ENCODE measurements around the gene STARD9. TPM values are rescaled to one million over a fixed set of nuclear protein-coding genes. Genes with fewer than 3 reads are reported as not detected.

The STARD9 gene
- total and polyA plus RNA-seq, 9 of the 15 experiments (the other 6 are each of a cell fraction or from before 2014, with no cell fraction given), result 0.45 to 6.0 (median 3.6) TPM

DNA sequence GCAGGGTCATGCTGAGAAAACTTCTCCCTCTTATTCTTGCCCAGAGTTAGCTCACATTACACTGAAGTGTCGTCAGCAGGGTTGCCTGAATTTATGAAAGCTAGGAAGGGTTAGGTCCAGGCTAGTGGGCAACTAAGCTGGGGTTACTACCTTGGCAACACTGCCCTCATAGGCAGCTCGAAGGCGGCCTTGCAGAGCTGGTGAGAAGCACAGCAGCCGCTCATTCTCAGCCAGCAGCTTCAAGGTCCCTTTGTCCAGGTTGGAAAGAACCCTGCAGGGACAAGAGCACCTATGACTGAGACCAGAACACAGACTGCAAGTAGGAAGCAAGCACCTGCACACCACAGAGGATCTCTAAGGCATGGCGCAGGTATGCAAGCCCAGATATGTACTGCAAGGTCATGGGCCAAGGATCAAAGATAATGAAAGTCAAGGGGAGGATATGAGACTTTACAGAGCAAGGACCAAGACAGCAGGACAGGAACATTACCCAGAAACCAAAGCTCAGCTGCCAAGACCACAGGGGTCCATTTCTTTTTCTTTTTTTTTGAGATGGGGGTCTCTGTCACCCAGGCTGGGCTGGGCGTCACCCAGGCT lies 158.8 kb downstream of the STARD9 start:
- Histone ChIP-seq H3K4me3 (no peak overlapping the region), H3K79me2 (ENCODE audit: control insufficient read depth, insufficient read depth, low read length) (peaks cover 22% of the 10 kb centered on the region), H3K9me1 (ENCODE audit: control insufficient read depth, insufficient read depth, low read length) (no peaks in the 10 kb centered on the region), H3K4me1 (replicated peaks in 1 of 2; ENCODE audit: control insufficient read depth in 2 of 2, insufficient read depth in 2 of 2, low read length in 2 of 2) (peaks cover 5 to 29% of the 10 kb centered on the region in 2 experiments; a peak in 4 of 5 replicates), H3K36me3 (ENCODE audit: control insufficient read depth, insufficient read depth, low read length) (peaks cover 65% of the 10 kb centered on the region), H4K20me1 (replicated peaks; ENCODE audit: control insufficient read depth, insufficient read depth, low read length) (peaks cover 4% of the 10 kb centered on the region; the same call in 1 of the 2 replicates), H3K9me3 (replicated peaks; ENCODE audit: control insufficient read depth, insufficient read depth, low read depth, low read length) (no peaks in the 10 kb centered on the region), H3K9ac (ENCODE audit: insufficient read depth in 1 of 2, low read depth in 2 of 2, low read length in 2 of 2) (no peak overlapping the region), H3K27me3 (ENCODE audit: control insufficient read depth in 2 of 2, insufficient read depth in 2 of 2, low read length in 2 of 2) (no peaks in the 10 kb centered on the region), H3K4me2 (ENCODE audit: insufficient read depth, low read length) (no peak overlapping the region), H3K27ac (ENCODE audit: extremely low read depth, low read depth, low read length) (no peak overlapping the region), H2AFZ (ENCODE audit: low read depth, low read length) (no peak overlapping the region)
- ChIA-PET CTCF (ENCODE audit: low intra/inter-chr PET ratio) (interaction anchor here (0.6 kb wide), 1 partner anchor 551 kb away, joined by 4 read pairs; no protein-coding TSS in a partner anchor), POLR2A (interaction anchor here (0.6 to 1.5 kb wide), 4 partner anchors 9 to 466 kb away, joined by 3 to 5 read pairs (median 4); no protein-coding TSS in a partner anchor)
- TF ChIP-seq FOXJ2 (tag; IDR thresholded peaks at IDR 0.05) (no peak), E2F3 (CRISPR knock-in tag; IDR thresholded peaks at IDR 0.05) (no peak), U2AF1 (optimal IDR thresholded peaks at IDR 0.05; ENCODE audit: low read depth, low read length) (no peak), EHMT2 (IDR thresholded peaks at IDR 0.05) (no peak), EP300 (IDR thresholded peaks at IDR 0.05; ENCODE audit: low read length) (no peak), SMAD3 (CRISPR knock-in tag; conservative IDR thresholded peaks at IDR 0.05) (no peak)
- DNase-seq (ENCODE audit: extremely low read depth in 1 of 4, low spot score in 3 of 4) (no peak), ATAC-seq (no peak), FAIRE-seq (no peak)
- BruUV-seq (replicated peaks), result no TSS peak
- 95% methylated on average over 6 of the region's 6 CpGs for WGBS (ENCODE audit: insufficient coverage, low coverage, missing lambda C conversion rate)
- intact Hi-C loops (cut with micrococcal nuclease), result loop anchor here (2.0 kb wide), 1 partner anchor 187 kb away; the partner anchor contains the start of gene TTBK2
- in situ Hi-C loops (cut with MboI), result no loop called here
